Tibial nerve (tissue), 4 donors: ENCODE data around the gene FOXK2.

Experiments used
- EP300 ChIP-seq, 2 donors: sonication (generic); formaldehyde crosslinking; IDR thresholded peaks; one replicate each; pipeline ENCODE4 v1.6.1; 2017; ENCODE audit warnings: antibody characterized with exemption in 2 of 2, mild to moderate bottlenecking in 1 of 2
- POLR2A ChIP-seq, 2 donors: fragments of 450-650 bp; IDR thresholded peaks; one replicate each; pipeline ENCODE4 v1.6.1; 2017; ENCODE audit warnings: antibody characterized with exemption in 2 of 2, mild to moderate bottlenecking in 2 of 2, moderate library complexity in 2 of 2
- TF ChIP-seq, protein P1 (sequence below), 5 experiments: fragments of 200-600 bp in 3 of 5; fragments of 450-650 bp in 2 of 5; sonication (generic) in 3 of 5; IDR thresholded peaks; one replicate each; pipeline ENCODE4 v1.5.1; 2016 to 2019; ENCODE audit warnings: antibody characterized with exemption in 5 of 5, mild to moderate bottlenecking in 3 of 5, moderate library complexity in 2 of 5

- TF ChIP-seq, protein P1, sequence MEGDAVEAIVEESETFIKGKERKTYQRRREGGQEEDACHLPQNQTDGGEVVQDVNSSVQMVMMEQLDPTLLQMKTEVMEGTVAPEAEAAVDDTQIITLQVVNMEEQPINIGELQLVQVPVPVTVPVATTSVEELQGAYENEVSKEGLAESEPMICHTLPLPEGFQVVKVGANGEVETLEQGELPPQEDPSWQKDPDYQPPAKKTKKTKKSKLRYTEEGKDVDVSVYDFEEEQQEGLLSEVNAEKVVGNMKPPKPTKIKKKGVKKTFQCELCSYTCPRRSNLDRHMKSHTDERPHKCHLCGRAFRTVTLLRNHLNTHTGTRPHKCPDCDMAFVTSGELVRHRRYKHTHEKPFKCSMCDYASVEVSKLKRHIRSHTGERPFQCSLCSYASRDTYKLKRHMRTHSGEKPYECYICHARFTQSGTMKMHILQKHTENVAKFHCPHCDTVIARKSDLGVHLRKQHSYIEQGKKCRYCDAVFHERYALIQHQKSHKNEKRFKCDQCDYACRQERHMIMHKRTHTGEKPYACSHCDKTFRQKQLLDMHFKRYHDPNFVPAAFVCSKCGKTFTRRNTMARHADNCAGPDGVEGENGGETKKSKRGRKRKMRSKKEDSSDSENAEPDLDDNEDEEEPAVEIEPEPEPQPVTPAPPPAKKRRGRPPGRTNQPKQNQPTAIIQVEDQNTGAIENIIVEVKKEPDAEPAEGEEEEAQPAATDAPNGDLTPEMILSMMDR (IDR thresholded peaks at IDR 0.05) = no peak
- TF ChIP-seq POLR2A (IDR thresholded peaks at IDR 0.05) = no peak
- TF ChIP-seq EP300 (IDR thresholded peaks at IDR 0.05) = no peak
These were observed 96.6 kb downstream of the FOXK2 start for GRCh38 chr17:82616021-82616711.
